Fibroblast of pulmonary artery (primary cell): ENCODE data around the gene DENND1A.

ENCODE experiments used
- DNase-seq: peaks from one replicate; pipeline ENCODE4 v3.0.0-alpha.2; 2010; ENCODE audit warnings: low read depth
- H3K4me3 ChIP-seq: replicated peaks from 2 replicates; pipeline ENCODE4 v1.5.1; 2011; ENCODE audit warnings: low read depth, mild to moderate bottlenecking, control low read depth, low read length, moderate library complexity
- CTCF ChIP-seq: IDR thresholded peaks from 2 replicates; pipeline ENCODE4 v1.5.1; 2011; ENCODE audit warnings: mild to moderate bottlenecking, control low read depth, low read length, inconsistent platforms; ENCODE audit errors: missing control alignments

Gene DENND1A

GRCh38 chr9:123848447-123849085 is 81.4 kb downstream of the DENND1A start:
- DNase-seq: no peak
- TF ChIP-seq CTCF: no peak
- no peak overlapping the region for H3K4me3 ChIP-seq

- TF ChIP-seq CTCF: no peak
- DNase-seq: no peak
- H3K4me3 ChIP-seq: no peak overlapping the region
These were observed 83.0 kb downstream of the DENND1A start for GRCh38 chr9:123846966-123847365.

- DNase-seq: no peak
- no peak overlapping the region for H3K4me3 ChIP-seq
- no peak for TF ChIP-seq CTCF
These were observed 86.2 kb downstream of the DENND1A start for GRCh38 chr9:123843703-123844102.

- no peak for DNase-seq
- no peak overlapping the region for H3K4me3 ChIP-seq
These were observed 94.1 kb downstream of the DENND1A start for GRCh38 chr9:123835821-123836220.

GRCh38 chr9:123834889-123835562 is 94.9 kb downstream of the DENND1A start:
- no peak for TF ChIP-seq CTCF
- DNase-seq: peak; percentile 43
- H3K4me3 ChIP-seq: peak overlapping the region; percentile 24

More at GRCh38 chr9:123835821-123836220, 94.1 kb downstream of the DENND1A start:
- no peak for TF ChIP-seq CTCF

- no peak overlapping the region for H3K4me3 ChIP-seq
- no peak for TF ChIP-seq CTCF
- peak; percentile 18 for DNase-seq
These were observed 95.6 kb downstream of the DENND1A start for GRCh38 chr9:123834218-123834888.
